Measurements from ENCODE around the gene ZNF536. TPM values are rescaled to one million over a fixed set of nuclear protein-coding genes. Genes with fewer than 3 reads are reported as not detected.

ZNF536 gene
- total and polyA plus RNA-seq, 9 of the 15 experiments (the other 6 are each of a cell fraction or from before 2014, with no cell fraction given), result not detected

GRCh38 chr19:30364866-30365800, 7.1 kb upstream of the ZNF536 start (continued):
- no peak for TF ChIP-seq ATF4 (CRISPR knock-in tag; IDR thresholded peaks at IDR 0.05)
- TF ChIP-seq BHLHE40 (IDR thresholded peaks at IDR 0.05; ENCODE audit: low read length), result no peak
- no peak for TF ChIP-seq SMAD2 (IDR thresholded peaks at IDR 0.05; ENCODE audit: low read depth, low read length)
- no peak for TF ChIP-seq USF1 (CRISPR knock-in tag; IDR thresholded peaks at IDR 0.05)
- no peak for TF ChIP-seq KLF10 (CRISPR knock-in tag; IDR thresholded peaks at IDR 0.05)
- no peak for TF ChIP-seq MCM2 (IDR thresholded peaks at IDR 0.05; ENCODE audit: low read depth)

GRCh38 chr19:30366282-30366681, 5.9 kb upstream of the ZNF536 start:
- 0% methylated on average over 1 of the region's 1 CpG for WGBS (ENCODE audit: insufficient coverage, low coverage, missing lambda C conversion rate)
- ChIA-PET CTCF (ENCODE audit: low intra/inter-chr PET ratio) (no interaction called here), POLR2A (no interaction called here)
- Histone ChIP-seq H3K36me3 (ENCODE audit: control insufficient read depth, insufficient read depth, low read length) (no peaks in the 10 kb centered on the region), H3K9ac (ENCODE audit: insufficient read depth in 1 of 2, low read depth in 2 of 2, low read length in 2 of 2) (no peak overlapping the region), H3K79me2 (ENCODE audit: control insufficient read depth, insufficient read depth, low read length) (no peaks in the 10 kb centered on the region), H3K27me3 (ENCODE audit: control insufficient read depth in 2 of 2, insufficient read depth in 2 of 2, low read length in 2 of 2) (peaks cover 2 to 33% of the 10 kb centered on the region in 2 experiments; a peak in 4 of 5 replicates), H3K4me1 (replicated peaks in 1 of 2; ENCODE audit: control insufficient read depth in 2 of 2, insufficient read depth in 2 of 2, low read length in 2 of 2) (no peaks in the 10 kb centered on the region), H3K4me2 (ENCODE audit: insufficient read depth, low read length) (no peak overlapping the region), H2AFZ (ENCODE audit: low read depth, low read length) (no peak overlapping the region), H4K20me1 (replicated peaks; ENCODE audit: control insufficient read depth, insufficient read depth, low read length) (peaks cover 8% of the 10 kb centered on the region; the same call in 1 of the 2 replicates), H3K4me3 (no peak overlapping the region), H3K9me1 (ENCODE audit: control insufficient read depth, insufficient read depth, low read length) (peaks cover 3% of the 10 kb centered on the region), H3K27ac (ENCODE audit: extremely low read depth, low read depth, low read length) (no peak overlapping the region), H3K9me3 (replicated peaks; ENCODE audit: control insufficient read depth, insufficient read depth, low read depth, low read length) (no peaks in the 10 kb centered on the region)
- DNase-seq (ENCODE audit: extremely low read depth in 1 of 4, low spot score in 3 of 4) (no peak), FAIRE-seq (no peak), ATAC-seq (no peak)
- in situ Hi-C loops (cut with MboI) (no loop called here), intact Hi-C loops (cut with micrococcal nuclease) (no loop called here)
- TF ChIP-seq, protein P1, sequence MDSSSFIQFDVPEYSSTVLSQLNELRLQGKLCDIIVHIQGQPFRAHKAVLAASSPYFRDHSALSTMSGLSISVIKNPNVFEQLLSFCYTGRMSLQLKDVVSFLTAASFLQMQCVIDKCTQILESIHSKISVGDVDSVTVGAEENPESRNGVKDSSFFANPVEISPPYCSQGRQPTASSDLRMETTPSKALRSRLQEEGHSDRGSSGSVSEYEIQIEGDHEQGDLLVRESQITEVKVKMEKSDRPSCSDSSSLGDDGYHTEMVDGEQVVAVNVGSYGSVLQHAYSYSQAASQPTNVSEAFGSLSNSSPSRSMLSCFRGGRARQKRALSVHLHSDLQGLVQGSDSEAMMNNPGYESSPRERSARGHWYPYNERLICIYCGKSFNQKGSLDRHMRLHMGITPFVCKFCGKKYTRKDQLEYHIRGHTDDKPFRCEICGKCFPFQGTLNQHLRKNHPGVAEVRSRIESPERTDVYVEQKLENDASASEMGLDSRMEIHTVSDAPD (CRISPR knock-in tag; IDR thresholded peaks at IDR 0.05), result no peak
- peak; percentile 72 for TF ChIP-seq DACH1 (IDR thresholded peaks at IDR 0.05; ENCODE audit: partially characterized antibody)
- BruUV-seq (replicated peaks), result no TSS peak
